Stimulated activated CD8-positive, alpha-beta memory T cell treated with anti-CD3 and anti-CD28 coated beads, Interleukin-12 subunit alpha, Interleukin-12 subunit beta, amount 100 ng/mL, for 24 hours (primary cell): ENCODE data around the gene ZYX.
"Not testable (repeated sequence)": the region's sequence is repeated elsewhere in the genome, so short reads cannot be mapped to it uniquely, and the experiment has no call there.

Experiments used
- DNase-seq: peaks from one replicate; pipeline ENCODE4 v3.0.0-alpha.2; 2020; ENCODE audit errors: extremely low read depth

The ZYX gene

GRCh38 chr7:143418681-143419458, 37.7 kb downstream of the ZYX start:
- DNase-seq = no peak

GRCh38 chr7:143419880-143420279, 38.7 kb downstream of the ZYX start:
- DNase-seq = no peak

DNA sequence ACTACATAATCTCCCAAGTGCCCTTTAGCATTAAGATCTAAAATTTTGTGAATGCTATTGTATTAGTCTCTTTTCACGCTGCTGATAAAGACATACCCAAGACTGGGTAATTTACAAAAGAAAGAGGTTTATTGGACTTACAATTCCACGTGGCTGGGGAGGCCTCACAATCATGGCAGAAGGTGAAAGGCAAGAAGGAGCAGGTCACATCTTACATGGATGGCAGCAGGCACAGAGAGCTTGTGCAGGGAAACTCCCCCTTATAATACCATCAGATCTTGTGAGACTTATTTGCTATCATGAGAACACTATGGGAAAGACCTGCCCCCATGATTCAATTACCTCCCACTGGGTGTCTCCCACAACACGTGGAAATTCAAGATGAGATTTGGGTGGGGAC, 39.5 kb downstream of the ZYX start:
- DNase-seq = not testable (repeated sequence)

- no peak for DNase-seq
Observed at GRCh38 chr7:143422033-143422432, 40.9 kb downstream of the ZYX start.

DNA sequence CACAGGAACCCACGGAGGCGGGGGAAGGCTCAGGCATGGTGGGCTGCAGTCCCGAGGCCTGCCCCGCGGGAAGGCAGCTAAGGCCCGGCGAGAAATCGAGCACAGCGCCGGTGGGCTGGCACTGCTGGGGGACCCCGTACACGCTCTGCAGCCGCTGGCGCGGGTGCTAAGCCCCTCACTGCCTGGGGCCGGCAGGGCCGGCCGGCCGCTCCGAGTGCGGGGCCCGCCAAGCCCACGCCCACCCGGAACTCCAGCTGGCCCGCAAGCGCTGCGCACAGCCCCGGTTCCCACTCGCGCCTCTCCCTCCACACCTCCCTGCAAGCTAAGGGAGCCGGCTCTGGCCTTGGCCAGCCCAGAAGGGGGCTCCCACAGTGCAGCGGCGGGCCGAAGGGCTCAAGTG, 43.3 kb downstream of the ZYX start:
- not testable (repeated sequence) for DNase-seq

GRCh38 chr7:143426479-143427142, 45.5 kb downstream of the ZYX start:
- DNase-seq = no peak

DNA sequence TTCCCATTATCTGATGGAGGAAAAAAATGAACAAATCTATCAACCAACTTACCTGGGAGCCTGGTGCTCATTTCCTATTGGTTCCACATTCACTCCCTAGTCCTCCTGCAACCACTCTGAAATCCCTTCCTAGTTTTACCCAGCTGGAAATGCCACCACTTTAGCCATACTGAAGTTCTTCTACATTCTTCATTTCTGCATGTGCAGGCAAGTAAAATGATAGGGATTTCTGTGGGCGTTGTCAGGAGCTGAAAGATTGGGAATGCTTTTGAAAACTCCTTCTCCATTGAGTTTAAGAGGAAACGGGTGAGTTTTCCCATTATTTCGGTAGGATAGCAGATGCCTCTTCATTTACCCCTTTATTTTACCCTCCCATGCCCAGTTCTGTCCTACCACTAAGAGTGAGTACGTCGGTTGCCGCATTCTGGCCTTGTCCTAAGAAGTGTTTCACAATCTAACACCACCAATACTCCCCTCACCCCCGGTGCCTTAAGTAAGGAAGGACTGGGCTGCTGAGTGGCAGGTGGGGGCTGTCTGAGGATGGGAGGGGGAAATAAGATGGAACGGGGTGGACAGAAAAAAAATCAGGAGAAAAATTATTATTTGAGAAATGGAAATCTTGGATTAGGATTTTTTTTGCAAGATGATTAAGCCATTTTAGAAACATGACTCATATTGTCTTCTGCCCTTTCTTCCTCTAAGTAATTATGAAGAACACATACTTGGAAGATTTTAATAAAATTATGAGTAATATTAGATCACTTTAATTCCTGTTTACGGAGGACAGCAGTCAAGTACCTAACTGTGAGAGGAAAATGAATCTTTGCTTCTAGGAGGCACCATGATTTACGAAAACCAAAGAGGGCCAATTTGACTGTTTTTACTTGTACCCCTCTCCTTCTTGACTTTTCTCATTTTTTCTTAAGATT, 48.9 kb downstream of the ZYX start:
- DNase-seq = no peak

DNA sequence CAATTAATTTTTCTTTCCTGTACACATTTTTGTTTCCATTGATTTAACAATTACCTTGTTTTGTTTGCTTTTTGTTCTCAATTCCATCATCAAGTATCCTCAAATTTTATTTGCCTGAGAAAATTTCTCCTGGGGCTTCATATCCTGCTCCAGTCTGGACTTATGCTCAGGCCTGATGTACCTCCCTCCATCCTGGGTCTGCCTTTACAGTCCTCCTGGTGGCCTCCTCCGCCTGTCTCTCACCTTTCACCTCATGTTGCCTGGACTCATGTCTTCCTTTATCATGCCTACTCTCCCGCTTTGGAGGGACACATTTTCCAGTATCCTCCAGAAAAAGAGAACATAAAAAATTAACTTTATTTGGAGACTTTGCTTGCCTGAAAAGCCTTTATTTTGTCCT, 50.0 kb downstream of the ZYX start:
- no peak for DNase-seq

DNA sequence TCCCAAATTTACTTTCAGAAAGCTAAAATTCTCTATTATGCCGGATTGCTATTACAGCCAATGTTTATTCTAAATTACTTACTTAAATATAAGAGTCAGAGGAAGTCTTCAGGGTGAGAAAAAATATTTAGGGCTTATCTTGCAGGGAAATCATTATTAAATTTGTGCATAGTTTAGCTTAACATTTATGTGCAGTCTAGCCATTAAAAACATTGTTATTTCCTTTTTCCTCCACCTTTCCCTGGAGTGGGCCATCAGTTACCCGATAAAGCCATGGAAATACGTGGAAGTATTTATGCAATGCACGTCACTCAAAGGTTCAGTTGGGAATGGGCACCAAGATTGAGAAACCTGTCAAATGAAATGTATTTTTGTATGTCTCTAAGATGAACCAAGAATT, 52.6 kb downstream of the ZYX start:
- no peak for DNase-seq

DNA sequence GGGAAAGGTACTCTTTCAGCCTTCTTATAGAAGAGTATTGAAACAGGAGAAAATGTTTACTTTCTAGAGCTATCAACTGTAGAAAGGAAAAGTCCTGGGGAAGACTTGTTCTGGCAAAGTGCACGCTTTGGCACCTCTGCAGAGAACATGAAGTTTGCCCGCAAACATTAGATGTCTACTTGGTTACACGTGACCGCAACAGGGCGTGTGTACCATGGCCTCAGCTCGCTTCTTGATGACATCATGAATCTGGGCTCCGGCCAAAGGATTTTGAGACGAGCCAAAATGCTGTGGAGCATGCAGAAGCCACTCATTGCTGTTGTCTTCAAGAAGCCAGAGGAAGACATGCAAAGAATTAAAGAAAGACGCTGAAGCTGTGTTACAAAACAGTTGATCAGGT, 53.5 kb downstream of the ZYX start:
- no peak for DNase-seq

GRCh38 chr7:143435266-143435665, 54.1 kb downstream of the ZYX start:
- DNase-seq = no peak

- DNase-seq = no peak
Observed at GRCh38 chr7:143436325-143436946, 55.3 kb downstream of the ZYX start.

DNA sequence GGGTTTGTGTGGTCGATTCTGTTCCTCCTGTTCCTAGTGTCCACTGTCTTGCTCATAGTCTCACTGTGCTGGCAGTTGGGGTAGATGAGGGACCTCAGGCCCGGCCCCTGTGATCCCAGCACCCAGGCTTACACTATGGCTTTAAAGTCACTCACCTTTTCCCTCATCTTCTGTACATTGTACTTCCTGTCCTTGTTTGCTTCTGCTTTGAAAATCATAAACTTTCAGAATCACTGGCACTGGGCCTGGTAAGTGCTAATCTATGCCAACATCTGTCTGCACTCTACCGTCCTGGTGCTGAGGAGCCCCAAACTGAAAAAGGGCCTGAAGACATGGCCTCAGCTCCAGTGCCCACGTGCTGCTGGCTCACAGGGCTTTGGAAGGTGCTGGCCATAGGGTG, 56.4 kb downstream of the ZYX start:
- no peak for DNase-seq

- DNase-seq = no peak
Observed at GRCh38 chr7:143439866-143440265, 58.7 kb downstream of the ZYX start.
